Measurements from ENCODE around the gene CPXM2.

The CPXM2 gene

DNA sequence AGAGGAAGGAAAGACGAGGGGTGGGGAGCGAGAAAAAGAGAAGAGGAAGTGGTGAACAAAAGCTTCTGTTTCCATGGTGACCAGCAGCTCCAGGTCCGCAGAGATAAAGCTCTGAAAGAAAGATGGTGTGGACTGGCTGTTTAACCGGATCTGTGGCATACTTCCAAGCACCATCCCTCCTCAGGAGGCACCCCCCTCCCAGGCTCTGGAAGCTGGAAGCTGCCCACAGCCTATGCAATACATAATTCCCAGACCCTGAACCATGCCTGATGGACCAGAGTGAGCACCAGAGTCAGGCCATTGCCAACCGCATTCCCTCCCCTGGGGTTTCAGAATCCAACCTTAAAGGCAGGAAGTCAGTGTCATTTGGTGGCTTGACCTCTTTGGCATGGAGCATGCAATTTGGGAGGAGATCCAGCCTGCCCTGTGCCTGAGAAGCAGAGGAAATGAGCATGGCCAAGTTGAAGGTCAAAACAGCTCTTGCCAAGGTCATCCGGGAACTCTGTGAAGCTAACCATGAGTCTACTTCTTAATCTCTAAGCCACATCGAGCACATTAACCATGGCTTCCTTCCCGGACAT is 22.2 kb upstream of the CPXM2 start:
- TF ChIP-seq, protein P1, sequence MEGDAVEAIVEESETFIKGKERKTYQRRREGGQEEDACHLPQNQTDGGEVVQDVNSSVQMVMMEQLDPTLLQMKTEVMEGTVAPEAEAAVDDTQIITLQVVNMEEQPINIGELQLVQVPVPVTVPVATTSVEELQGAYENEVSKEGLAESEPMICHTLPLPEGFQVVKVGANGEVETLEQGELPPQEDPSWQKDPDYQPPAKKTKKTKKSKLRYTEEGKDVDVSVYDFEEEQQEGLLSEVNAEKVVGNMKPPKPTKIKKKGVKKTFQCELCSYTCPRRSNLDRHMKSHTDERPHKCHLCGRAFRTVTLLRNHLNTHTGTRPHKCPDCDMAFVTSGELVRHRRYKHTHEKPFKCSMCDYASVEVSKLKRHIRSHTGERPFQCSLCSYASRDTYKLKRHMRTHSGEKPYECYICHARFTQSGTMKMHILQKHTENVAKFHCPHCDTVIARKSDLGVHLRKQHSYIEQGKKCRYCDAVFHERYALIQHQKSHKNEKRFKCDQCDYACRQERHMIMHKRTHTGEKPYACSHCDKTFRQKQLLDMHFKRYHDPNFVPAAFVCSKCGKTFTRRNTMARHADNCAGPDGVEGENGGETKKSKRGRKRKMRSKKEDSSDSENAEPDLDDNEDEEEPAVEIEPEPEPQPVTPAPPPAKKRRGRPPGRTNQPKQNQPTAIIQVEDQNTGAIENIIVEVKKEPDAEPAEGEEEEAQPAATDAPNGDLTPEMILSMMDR (conservative IDR thresholded peaks at IDR 0.05; ENCODE audit: low read depth, low read length) = no peak
- no peak overlapping the region for H3K4me3 ChIP-seq (ENCODE audit: low read depth, low read length)
- DNase-seq (ENCODE audit: low read depth) = no peak

DNA sequence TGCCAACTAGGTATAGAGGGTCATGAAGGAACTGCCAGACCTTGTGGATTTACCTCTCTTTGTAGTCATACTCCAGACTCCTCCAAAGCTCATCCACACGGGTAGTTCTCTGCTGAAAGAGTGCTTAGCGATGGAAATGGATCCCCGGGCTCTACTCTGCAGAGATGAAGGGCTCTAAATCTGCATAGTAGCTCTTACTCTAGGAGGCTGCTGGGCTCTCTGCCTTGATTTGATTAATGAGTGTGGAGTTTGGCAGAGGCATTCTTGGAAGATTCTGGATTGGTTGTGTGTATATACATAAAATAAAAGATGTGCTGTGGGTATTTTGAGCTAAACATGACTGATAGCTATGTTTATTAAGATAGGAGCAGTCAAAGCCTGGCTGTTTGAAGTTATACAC is 21.3 kb upstream of the CPXM2 start:
- no peak for DNase-seq (ENCODE audit: low read depth)
- no peak overlapping the region for H3K4me3 ChIP-seq (ENCODE audit: low read depth, low read length)
- TF ChIP-seq, protein P1 (conservative IDR thresholded peaks at IDR 0.05; ENCODE audit: low read depth, low read length) = no peak

DNA sequence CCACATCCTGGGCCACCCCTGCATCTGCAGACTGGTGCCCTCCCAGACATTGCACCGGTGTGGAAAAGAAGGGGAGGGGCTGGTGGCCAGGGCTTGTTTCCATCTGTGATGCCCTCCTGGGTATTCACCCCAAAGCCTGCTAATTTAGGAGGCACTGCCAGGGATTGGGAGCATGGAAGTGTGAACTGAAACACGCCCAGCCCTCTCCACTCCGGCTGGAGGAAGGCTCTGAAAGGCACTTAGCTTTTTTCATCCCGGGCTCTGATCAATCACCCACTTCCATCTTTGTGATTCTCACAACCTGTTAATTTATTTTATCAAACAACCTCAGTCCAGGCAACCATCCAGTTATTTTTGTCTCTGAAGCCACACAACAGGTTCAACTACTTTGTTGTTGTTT is 20.9 kb upstream of the CPXM2 start:
- TF ChIP-seq, protein P1 (conservative IDR thresholded peaks at IDR 0.05; ENCODE audit: low read depth, low read length) = no peak
- DNase-seq (ENCODE audit: low read depth) = no peak
- H3K4me3 ChIP-seq (ENCODE audit: low read depth, low read length) = no peak overlapping the region

DNA sequence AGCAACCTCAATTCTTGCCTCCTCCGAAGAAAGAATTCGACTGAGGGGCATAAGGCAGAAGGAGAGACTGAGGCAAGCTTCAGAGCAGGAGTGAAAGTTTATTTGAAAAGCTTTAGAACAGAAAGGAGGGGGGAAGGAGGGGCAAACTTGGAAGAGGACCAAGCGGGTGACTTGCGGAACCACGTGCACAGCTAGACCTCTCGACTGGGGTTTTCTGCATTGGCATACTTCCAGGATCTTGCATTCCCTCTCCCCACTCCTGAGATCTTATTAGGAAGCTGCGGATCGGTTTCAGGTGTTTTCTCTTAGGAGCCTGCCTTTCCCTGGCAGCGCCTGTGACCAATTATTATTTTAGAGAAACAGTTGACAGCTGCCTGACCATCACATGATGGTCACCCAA is 20.3 kb upstream of the CPXM2 start:
- TF ChIP-seq, protein P1 (conservative IDR thresholded peaks at IDR 0.05; ENCODE audit: low read depth, low read length) = no peak
- H3K4me3 ChIP-seq (ENCODE audit: low read depth, low read length) = no peak overlapping the region

DNA sequence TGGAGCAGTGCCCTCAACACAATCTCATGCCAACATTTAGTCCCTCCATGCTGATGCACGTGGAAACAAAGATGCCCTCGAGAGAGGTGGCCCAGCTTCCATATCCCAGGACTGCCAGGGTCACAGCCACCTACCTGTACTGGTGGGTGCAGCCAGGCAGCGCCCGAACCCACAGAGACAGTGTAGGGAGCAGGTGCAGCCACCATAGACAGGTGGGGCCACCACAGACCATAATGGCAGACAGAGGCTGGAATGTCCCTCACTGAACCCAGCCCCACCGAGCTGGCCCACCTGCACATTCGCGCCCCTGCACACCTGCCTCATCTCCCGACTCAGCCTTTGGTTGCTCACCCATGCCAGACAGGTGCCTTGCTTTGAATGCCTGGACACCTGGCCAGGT is 18.3 kb upstream of the CPXM2 start:
- DNase-seq (ENCODE audit: low read depth) = no peak
- TF ChIP-seq, protein P1 (conservative IDR thresholded peaks at IDR 0.05; ENCODE audit: low read depth, low read length) = no peak
- no peak overlapping the region for H3K4me3 ChIP-seq (ENCODE audit: low read depth, low read length)

More for the DNA sequence above, 20.3 kb upstream of the CPXM2 start:
- no peak for DNase-seq (ENCODE audit: low read depth)

DNA sequence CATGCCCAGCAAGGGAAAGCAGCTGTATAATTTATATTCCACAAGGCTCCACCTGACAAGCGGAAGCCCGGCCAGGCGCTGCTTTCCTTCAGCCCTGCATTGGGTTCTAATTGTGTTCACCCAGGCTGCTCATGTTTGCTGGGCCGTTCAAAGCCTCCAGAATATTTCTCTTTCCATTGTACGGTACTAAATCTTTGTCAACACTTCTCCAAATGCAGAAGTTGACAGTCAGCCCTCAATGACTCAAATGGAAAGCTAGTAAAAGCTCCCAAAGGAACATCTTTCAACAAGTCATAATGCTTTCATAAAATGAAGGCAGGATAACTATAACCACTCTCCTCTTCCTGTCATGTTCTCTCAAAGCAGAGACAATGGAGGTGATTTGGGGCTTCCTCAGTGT is 17.8 kb upstream of the CPXM2 start:
- no peak for DNase-seq (ENCODE audit: low read depth)
- no peak overlapping the region for H3K4me3 ChIP-seq (ENCODE audit: low read depth, low read length)
- TF ChIP-seq, protein P1 (conservative IDR thresholded peaks at IDR 0.05; ENCODE audit: low read depth, low read length) = no peak

DNA sequence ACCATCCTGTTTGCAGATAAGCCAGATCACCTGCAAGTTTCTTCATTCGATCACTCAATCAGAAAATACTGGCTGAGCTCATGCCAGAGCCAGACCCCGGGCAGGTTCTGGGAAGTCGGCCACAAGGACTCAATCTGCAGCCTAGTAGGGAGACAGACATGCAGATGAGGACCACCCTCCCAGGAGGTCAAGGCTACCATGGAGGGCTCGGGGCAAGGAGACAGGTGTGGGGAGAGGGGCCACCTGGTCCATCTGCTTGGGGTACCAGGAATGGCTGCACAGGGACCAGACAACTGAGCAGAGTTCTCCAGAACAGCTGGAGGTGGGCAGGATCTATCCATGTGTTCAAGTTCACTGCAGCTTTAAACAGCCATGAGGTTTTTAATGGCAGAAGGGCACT is 16.8 kb upstream of the CPXM2 start:
- TF ChIP-seq, protein P1 (conservative IDR thresholded peaks at IDR 0.05; ENCODE audit: low read depth, low read length) = no peak
- H3K4me3 ChIP-seq (ENCODE audit: low read depth, low read length) = no peak overlapping the region
- no peak for DNase-seq (ENCODE audit: low read depth)
